ENCODE results near the gene PALM3. TPM values are rescaled to one million over a fixed set of nuclear protein-coding genes. Genes with fewer than 3 reads are reported as not detected.

PALM3 gene, protein sequence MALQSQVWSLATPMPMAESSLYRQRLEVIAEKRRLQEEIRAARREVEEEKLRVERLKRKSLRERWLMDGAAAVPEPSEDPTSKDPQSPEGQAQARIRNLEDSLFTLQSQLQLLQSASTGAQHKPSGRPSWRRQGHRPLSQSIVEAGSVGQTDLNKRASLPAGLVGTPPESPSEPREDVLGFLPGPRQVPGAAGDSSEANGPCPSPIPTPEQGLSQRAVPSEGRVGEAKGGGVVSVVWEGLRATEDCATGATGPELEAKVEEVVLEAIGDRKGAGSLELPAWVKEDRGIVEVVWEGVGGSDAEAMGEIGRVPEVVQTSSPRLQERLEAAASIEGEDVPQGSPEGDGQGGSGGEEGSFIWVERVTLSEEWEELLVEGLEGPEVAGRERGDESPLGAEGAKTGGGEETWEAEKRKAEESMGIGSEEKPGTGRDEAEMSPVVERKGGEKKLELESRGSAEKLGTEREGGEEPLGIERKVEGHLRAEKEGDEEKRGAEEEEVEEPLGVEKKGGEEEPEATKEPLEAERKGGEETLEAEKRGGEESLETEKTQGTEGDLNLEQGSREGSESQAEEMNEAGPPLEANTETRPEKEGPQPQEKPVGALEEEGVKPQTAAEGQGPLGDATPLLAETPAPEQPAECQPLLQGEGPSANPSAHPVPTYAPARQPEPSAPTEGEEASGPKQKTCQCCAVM
- 0.15 and 0.17 TPM in 2 replicates for total RNA-seq

GRCh38 chr19:14061751-14062557, at the start of gene PALM3:
TSS of gene PALM3 (minus strand) at chr19:14062076. CDS start at chr19:14061980, 96 bp downstream.

DNA sequence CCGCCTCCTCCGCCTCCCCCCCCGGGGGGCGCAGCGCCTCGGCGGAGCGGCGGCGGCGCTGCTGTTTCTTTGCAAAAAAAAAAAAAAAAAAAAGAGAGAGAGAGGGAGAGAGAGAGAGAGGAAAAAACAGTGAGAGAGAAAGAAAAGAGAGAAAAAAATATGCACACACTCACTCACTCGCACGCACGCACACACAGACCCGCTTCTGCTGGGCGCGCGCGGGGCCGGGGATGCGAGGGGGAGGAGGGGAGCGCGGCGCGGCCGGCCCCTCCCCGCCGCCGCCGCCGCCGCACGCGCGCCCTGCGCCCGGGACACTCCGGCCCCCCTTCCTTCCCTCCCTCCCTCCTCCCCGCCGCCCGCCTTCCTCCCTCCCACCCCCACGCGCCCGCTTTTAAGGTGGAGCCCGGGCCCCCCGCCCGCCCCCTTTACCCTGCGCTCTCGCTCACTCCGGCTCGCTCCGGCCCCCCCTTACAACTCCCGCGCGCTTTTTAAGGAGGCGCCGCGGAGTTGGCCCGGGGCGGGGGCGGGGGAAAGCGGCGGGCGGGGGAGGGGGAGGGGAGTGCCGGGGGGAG, 28.7 kb upstream of the PALM3 start, which contains the start of gene SAMD1:
Gene SAMD1, minus strand, starts transcription at position 243 of the 572 bp plus-strand sequence.

DNA sequence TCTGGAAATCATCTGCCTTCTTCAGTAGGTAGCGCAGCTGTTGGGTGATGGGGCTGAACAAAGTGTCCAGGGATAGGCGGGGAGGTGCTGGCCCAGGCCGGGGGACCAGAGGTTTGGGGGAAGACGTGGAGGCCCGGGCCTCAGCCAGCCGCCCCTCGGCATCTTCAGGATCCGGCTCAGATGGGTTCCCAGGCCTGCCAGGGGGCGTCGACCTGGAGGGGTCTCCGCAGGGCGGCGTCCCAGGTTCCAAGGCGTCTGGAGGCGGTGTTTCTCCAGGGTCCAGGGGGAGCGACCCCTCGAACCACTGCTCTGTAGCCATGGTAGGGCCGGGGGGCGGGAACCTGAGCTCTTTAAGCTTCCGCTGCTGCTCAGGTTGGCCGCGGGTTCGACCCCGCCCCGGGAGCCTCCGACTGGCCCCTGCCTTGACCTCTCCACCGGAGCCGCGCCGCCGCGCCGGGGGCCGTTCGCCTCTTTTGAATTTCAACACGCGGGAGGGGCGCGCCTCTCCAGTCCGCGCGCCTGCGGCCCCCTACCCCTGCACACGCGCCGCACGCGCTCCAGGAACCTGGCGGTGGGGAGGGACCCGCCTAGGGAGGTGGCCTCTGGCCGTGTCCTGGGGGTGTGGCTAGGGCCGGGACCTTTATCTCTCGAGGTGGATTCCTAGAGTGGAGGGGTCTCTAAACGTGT, 23.6 kb upstream of the PALM3 start, which contains the start of gene C19orf67:
Gene C19orf67, minus strand, starts transcription at position 475 of the 687 bp plus-strand sequence. Its CDS starts 156 bp downstream, at position 319.

GRCh38 chr19:14072535-14073260, 10.8 kb upstream of the PALM3 start, which contains the start of gene MISP3:
TSS of gene MISP3 (plus strand) at chr19:14072786. CDS start at chr19:14073310, 524 bp downstream.

GRCh38 chr19:14031719-14032480, 30.0 kb downstream of the PALM3 start, which contains the start of gene IL27RA:
TSS of gene IL27RA (plus strand) at chr19:14031762. CDS start at chr19:14031873, 111 bp downstream.

GRCh38 chr19:14027856-14028450, 33.9 kb downstream of the PALM3 start, which contains the start of gene RLN3:
TSS of gene RLN3 (plus strand) at chr19:14028148. CDS start at chr19:14028205, 57 bp downstream.

DNA sequence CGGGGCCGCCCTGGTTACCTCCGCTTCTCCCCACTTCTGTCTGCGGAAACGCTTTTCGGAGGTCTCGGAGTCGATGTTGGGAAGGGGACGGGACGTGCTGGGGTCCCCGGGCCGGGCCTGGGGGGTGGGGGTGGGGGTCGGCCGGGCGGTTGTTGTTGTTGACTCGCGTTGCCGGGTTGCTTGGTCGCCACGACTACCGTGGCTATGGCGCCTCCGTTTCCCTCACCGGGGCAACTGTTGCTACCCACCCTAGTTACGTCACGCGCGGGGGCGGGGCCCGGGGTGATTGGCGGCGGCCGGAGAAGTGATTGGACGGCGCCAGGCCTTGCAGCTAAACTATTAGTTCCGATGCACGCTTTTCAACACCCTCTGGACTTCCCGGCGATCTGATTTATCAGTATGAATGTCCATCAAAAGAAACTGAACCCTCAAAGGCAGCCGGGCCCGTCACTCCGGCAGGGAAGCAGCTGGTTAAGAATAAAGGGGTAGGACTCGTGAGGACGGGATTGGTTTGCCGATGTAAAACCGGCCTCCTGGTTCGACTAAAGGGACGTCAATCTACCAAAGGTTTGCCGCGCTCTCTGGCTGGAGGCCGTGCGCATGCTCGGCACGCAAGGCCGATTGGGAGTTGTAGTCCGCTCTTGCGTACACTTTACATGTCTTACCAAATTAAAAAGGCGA, 55.7 kb downstream of the PALM3 start, which contains the start of gene RFX1:
Gene RFX1, minus strand, starts transcription at position 236 of the 681 bp plus-strand sequence. CDS start 12,477 bp downstream, outside the sequence.

Other genes starting within 250 kb of the PALM3 start
- gene NANOS3, start 184.9 kb downstream of the PALM3 start, total RNA-seq = not detected in 2 replicates
- gene BRME1, start 156.0 kb downstream of the PALM3 start, total RNA-seq = under 0.01 and 0.17 TPM in 2 replicates
- gene CC2D1A, start 155.9 kb downstream of the PALM3 start, total RNA-seq = 16.5 and 17.8 TPM in 2 replicates
- gene PODNL1, start 123.7 kb downstream of the PALM3 start, total RNA-seq = 1.7 and 1.9 TPM in 2 replicates
- 22.2 and 27.6 TPM in 2 replicates for gene DCAF15, start 109.6 kb downstream of the PALM3 start, total RNA-seq
- 4.5 and 5.0 TPM in 2 replicates for gene RFX1, start 55.8 kb downstream of the PALM3 start, total RNA-seq
- gene RLN3, start 33.9 kb downstream of the PALM3 start, total RNA-seq = not detected in 2 replicates
- 2.2 and 3.2 TPM in 2 replicates for gene IL27RA, start 30.3 kb downstream of the PALM3 start, total RNA-seq
- gene MISP3, start 10.7 kb upstream of the PALM3 start, total RNA-seq = 0.30 and 1.2 TPM in 2 replicates
- gene C19orf67, start 23.7 kb upstream of the PALM3 start, total RNA-seq = not detected in 2 replicates
- gene SAMD1, start 28.7 kb upstream of the PALM3 start, total RNA-seq = 31.4 and 33.9 TPM in 2 replicates
- gene PRKACA, start 55.7 kb upstream of the PALM3 start, total RNA-seq = 54.0 and 57.4 TPM in 2 replicates
- 53.6 and 56.5 TPM in 2 replicates for gene ASF1B, start 74.5 kb upstream of the PALM3 start, total RNA-seq
- 0.84 and 0.89 TPM in 2 replicates for gene ADGRL1, start 144.1 kb upstream of the PALM3 start, total RNA-seq